CD14-positive monocyte (primary cell): ENCODE results near the gene GRIA3. TPM values are rescaled to one million over a fixed set of nuclear protein-coding genes. Genes with fewer than 3 reads are reported as not detected.

Experiments
- DNase-seq, 3 donors: peaks; one replicate each; pipeline ENCODE4 v3.0.0-alpha.2; 2011 to 2022
- H2AFZ ChIP-seq: 2 replicates; pipeline ENCODE4 v1.6.0; 2012; ENCODE audit warnings: mild to moderate bottlenecking, low read depth, low read length, inconsistent platforms; ENCODE audit not compliant: insufficient read depth, poor library complexity, severe bottlenecking
- H3K27ac ChIP-seq, 2 donors: 1 replicate in 1 of 2; 2 replicates in 1 of 2; pipeline ENCODE4 v1.5.1; 2012 to 2013; ENCODE audit warnings: low read length in 2 of 2, control low read depth in 1 of 2, inconsistent platforms in 1 of 2, low read depth in 1 of 2, mild to moderate bottlenecking in 1 of 2
- H3K27me3 ChIP-seq, 2 donors: one replicate each; pipeline versions ENCODE4 v1.6.0 to v1.6.1; 2011 to 2013; ENCODE audit warnings: low read length in 2 of 2; ENCODE audit not compliant: control insufficient read depth in 2 of 2, insufficient read depth in 2 of 2
- H3K36me3 ChIP-seq, 2 donors: replicated peaks in 1 of 2; 1 replicate in 1 of 2; 2 replicates in 1 of 2; pipeline versions ENCODE4 v1.5.1 to v1.6.1; 2012 to 2013; ENCODE audit warnings: low read length in 2 of 2, control low read depth in 1 of 2, inconsistent platforms in 1 of 2, mild to moderate bottlenecking in 1 of 2; ENCODE audit not compliant: insufficient read depth in 2 of 2, control insufficient read depth in 1 of 2
- H3K4me1 ChIP-seq, 2 donors: 1 replicate in 1 of 2; 2 replicates in 1 of 2; pipeline versions ENCODE4 v1.5.1 to v1.6.1; 2012 to 2013; ENCODE audit warnings: low read length in 2 of 2, control low read depth in 1 of 2, inconsistent platforms in 1 of 2, mild to moderate bottlenecking in 1 of 2, moderate library complexity in 1 of 2; ENCODE audit not compliant: insufficient read depth in 2 of 2, control insufficient read depth in 1 of 2
- H3K4me2 ChIP-seq: replicated peaks from 2 replicates; pipeline ENCODE3; 2012; ENCODE audit warnings: low read length, moderate library complexity, mild to moderate bottlenecking; ENCODE audit not compliant: poor library complexity, severe bottlenecking; ENCODE audit errors: extremely low read depth
- H3K4me3 ChIP-seq, 3 experiments: fragments of 200-600 bp in 1 of 3; sonication (generic) in 1 of 3; replicated peaks in 1 of 3; 1 replicate in 2 of 3; 2 replicates in 1 of 3; pipeline ENCODE4 v1.5.1; 2011 to 2013; ENCODE audit warnings: low read length in 3 of 3, mild to moderate bottlenecking in 3 of 3, control low read depth in 2 of 3, low read depth in 2 of 3, inconsistent platforms in 1 of 3, moderate library complexity in 1 of 3
- H3K79me2 ChIP-seq: 2 replicates; pipeline ENCODE4 v1.6.0; 2012; ENCODE audit warnings: mild to moderate bottlenecking, control low read depth, inconsistent platforms, low read length, moderate library complexity; ENCODE audit not compliant: insufficient read depth
- H3K9ac ChIP-seq: 2 replicates; pipeline ENCODE4 v1.6.0; 2017; ENCODE audit warnings: low read length, mild to moderate bottlenecking; ENCODE audit not compliant: insufficient read depth, poor library complexity, severe bottlenecking
- H3K9me3 ChIP-seq, 2 donors: replicated peaks in 1 of 2; 1 replicate in 1 of 2; 2 replicates in 1 of 2; pipeline versions ENCODE4 v1.5.1 to v1.6.1; 2012 to 2013; ENCODE audit warnings: low read length in 2 of 2, control low read depth in 1 of 2; ENCODE audit not compliant: control insufficient read depth in 1 of 2, insufficient read depth in 1 of 2
- H4K20me1 ChIP-seq: 2 replicates; pipeline ENCODE4 v1.6.0; 2012; ENCODE audit warnings: mild to moderate bottlenecking, low read length, control low read depth, moderate library complexity; ENCODE audit not compliant: insufficient read depth
- H3K27ac Mint-ChIP-seq, 7 donors: one replicate each; pipeline ENCODE4 v1.8.0; 2020; ENCODE audit warnings: mild to moderate bottlenecking in 7 of 7, mixed read lengths in 7 of 7, moderate library complexity in 6 of 7, inconsistent platforms in 2 of 7
- H3K27me3 Mint-ChIP-seq, 3 donors: one replicate each; pipeline ENCODE4 v1.8.0; 2021 to 2022; ENCODE audit warnings: low read depth in 3 of 3, mild to moderate bottlenecking in 3 of 3, mixed read lengths in 3 of 3, moderate library complexity in 3 of 3, inconsistent platforms in 1 of 3
- H3K36me3 Mint-ChIP-seq, 2 donors: one replicate each; pipeline ENCODE4 v1.8.0; 2020; ENCODE audit warnings: mixed read lengths in 2 of 2, inconsistent platforms in 1 of 2, mild to moderate bottlenecking in 1 of 2
- H3K4me1 Mint-ChIP-seq: one replicate; pipeline ENCODE4 v1.8.0; 2020; ENCODE audit warnings: mild to moderate bottlenecking, mixed read lengths
- H3K4me3 Mint-ChIP-seq, 2 donors: one replicate each; pipeline ENCODE4 v1.8.0; 2020; ENCODE audit warnings: mild to moderate bottlenecking in 2 of 2, mixed read lengths in 2 of 2, moderate library complexity in 1 of 2
- H3K9me3 Mint-ChIP-seq, 7 donors: one replicate each; pipeline ENCODE4 v1.8.0; 2020 to 2022; ENCODE audit warnings: mixed read lengths in 7 of 7, mild to moderate bottlenecking in 6 of 7, moderate library complexity in 6 of 7, inconsistent platforms in 2 of 7
- WGBS: methylation state at CpG from one replicate; pipeline ENCODE4 v1.1.5; 2013; ENCODE audit warnings: missing lambda C conversion rate; ENCODE audit not compliant: insufficient coverage; 5-methylcytosine and 5-hydroxymethylcytosine counted together
- intact Hi-C, 2 donors: fragments of 100-400 bp; cut with micrococcal nuclease; formaldehyde crosslinking; loops; one replicate each; pipeline versions ENCODE4 v1.15.0 to v1.15.1; 2023
- polyA plus RNA-seq, 3 donors: library from polyadenylated mRNA; depleted of rRNA in 1 of 3; unstranded in 2 of 3; stranded (reverse) in 1 of 3; fragments of 300-500 nt in 2 of 3; fragments of >200 nt in 1 of 3; fragmentation: Illumina TruSeq in 2 of 3; gene quantifications; 1 replicate in 2 of 3; 2 replicates in 1 of 3; pipeline ENCODE4 v1.2.3, GENCODE V29; 2012 to 2021
- TF ChIP-seq, protein P1 (sequence below): fragments of 200-600 bp; IDR thresholded peaks from one replicate; pipeline ENCODE4 v1.8.0; 2022; ENCODE audit warnings: antibody characterized with exemption, mild to moderate bottlenecking

The GRIA3 gene
- polyA plus RNA-seq, 3 donors: not detected

DNA sequence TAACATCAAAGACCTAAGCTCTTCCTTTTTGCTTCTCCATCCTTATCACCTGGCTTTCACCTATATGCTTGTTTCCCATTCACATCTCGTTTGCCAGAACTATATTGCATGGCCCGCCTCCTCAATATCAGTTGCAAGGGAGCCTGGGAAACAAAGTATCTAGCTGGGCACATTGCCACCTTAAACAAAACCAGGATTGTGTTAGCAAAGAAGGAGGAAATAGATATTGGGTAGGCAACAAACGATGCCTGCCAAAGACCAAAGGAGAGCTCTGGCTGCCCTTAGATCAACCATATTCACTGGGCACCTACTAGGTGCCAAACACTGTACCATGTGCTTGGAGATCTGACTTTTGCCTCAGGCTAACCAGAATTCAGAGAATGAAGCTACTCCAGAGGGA, 107.5 kb downstream of the GRIA3 start:
- H3K9me3 ChIP-seq: no peaks in the 10 kb centered on the region
- WGBS: no CpG with 5 or more reads among the region's 3 CpGs
- Mint-ChIP-seq H3K27ac (no peak overlapping the region), H3K9me3 (peaks cover 0 to 5% (median 2%) of the 10 kb centered on the region in 7 donors), H3K4me1 (no peaks in the 10 kb centered on the region), H3K36me3 (no peaks in the 10 kb centered on the region), H3K27me3 (peaks cover 0 to 2% (median 1%) of the 10 kb centered on the region in 3 donors), H3K4me3 (no peak overlapping the region)
- no peaks in the 10 kb centered on the region for H3K4me1 ChIP-seq
- TF ChIP-seq, protein P1, sequence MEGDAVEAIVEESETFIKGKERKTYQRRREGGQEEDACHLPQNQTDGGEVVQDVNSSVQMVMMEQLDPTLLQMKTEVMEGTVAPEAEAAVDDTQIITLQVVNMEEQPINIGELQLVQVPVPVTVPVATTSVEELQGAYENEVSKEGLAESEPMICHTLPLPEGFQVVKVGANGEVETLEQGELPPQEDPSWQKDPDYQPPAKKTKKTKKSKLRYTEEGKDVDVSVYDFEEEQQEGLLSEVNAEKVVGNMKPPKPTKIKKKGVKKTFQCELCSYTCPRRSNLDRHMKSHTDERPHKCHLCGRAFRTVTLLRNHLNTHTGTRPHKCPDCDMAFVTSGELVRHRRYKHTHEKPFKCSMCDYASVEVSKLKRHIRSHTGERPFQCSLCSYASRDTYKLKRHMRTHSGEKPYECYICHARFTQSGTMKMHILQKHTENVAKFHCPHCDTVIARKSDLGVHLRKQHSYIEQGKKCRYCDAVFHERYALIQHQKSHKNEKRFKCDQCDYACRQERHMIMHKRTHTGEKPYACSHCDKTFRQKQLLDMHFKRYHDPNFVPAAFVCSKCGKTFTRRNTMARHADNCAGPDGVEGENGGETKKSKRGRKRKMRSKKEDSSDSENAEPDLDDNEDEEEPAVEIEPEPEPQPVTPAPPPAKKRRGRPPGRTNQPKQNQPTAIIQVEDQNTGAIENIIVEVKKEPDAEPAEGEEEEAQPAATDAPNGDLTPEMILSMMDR: no peak
- no peak overlapping the region for H3K9ac ChIP-seq
- no peaks in the 10 kb centered on the region for H3K27me3 ChIP-seq
- intact Hi-C loops: no loop called here
- DNase-seq: no peak
- H3K36me3 ChIP-seq: no peaks in the 10 kb centered on the region
- no peak overlapping the region for H3K27ac ChIP-seq
- no peak overlapping the region for H3K4me2 ChIP-seq
- no peaks in the 10 kb centered on the region for H4K20me1 ChIP-seq
- no peak overlapping the region for H2AFZ ChIP-seq
- H3K4me3 ChIP-seq: no peak overlapping the region
- H3K79me2 ChIP-seq: no peaks in the 10 kb centered on the region

DNA sequence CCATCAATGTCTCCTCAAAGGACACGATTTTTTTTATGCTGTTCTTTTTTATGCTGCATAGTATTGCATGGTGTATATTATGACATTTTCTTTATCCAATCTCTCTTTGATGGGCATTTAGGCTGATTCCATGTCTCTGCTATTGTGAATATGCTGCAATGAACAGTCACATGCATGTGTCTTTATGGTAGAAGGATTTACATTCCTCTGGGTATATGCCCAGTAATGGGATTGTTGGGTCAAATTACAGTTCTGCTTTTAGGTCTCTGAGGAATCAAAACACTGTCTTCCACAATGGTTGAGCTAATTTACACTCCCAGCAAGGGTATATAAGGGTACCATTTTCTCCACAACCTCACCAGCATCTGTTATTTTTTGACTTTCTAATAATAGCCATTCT, 113.9 kb downstream of the GRIA3 start:
- H3K9me3 Mint-ChIP-seq: peaks cover 0 to 6% (median 2%) of the 10 kb centered on the region in 7 donors
- no peaks in the 10 kb centered on the region for H3K27me3 ChIP-seq
- H3K9ac ChIP-seq: no peak overlapping the region
- H3K27ac Mint-ChIP-seq: no peak overlapping the region
- H3K4me3 ChIP-seq: no peak overlapping the region
- WGBS: no CpG with 5 or more reads among the region's 1 CpG
- no peaks in the 10 kb centered on the region for H3K79me2 ChIP-seq
- intact Hi-C loops: no loop called here
- H3K27ac ChIP-seq: no peak overlapping the region
- no peaks in the 10 kb centered on the region for H3K36me3 Mint-ChIP-seq
- no peak overlapping the region for H3K4me3 Mint-ChIP-seq
- no peaks in the 10 kb centered on the region for H3K4me1 ChIP-seq
- H3K4me2 ChIP-seq: no peak overlapping the region
- H3K36me3 ChIP-seq: no peaks in the 10 kb centered on the region
- DNase-seq: no peak
- no peaks in the 10 kb centered on the region for H3K9me3 ChIP-seq
- H3K4me1 Mint-ChIP-seq: no peaks in the 10 kb centered on the region
- TF ChIP-seq, protein P1: no peak
- no peak overlapping the region for H2AFZ ChIP-seq
- no peaks in the 10 kb centered on the region for H4K20me1 ChIP-seq
- peaks cover 0 to 4% (median 0%) of the 10 kb centered on the region in 3 donors for H3K27me3 Mint-ChIP-seq
